Neural progenitor cell (in vitro differentiated cells): ENCODE results near the gene IFRD1. TPM values are rescaled to one million over a fixed set of nuclear protein-coding genes. Genes with fewer than 3 reads are reported as not detected.

Source experiments
- DNase-seq: peaks from one replicate; pipeline ENCODE4 v3.0.0-alpha.2; 2016; ENCODE audit warnings: low spot score
- H2AFZ ChIP-seq: fragments of 200-600 bp; sonication (generic); replicated peaks from 2 replicates; pipeline ENCODE4 v1.6.1; 2016; ENCODE audit warnings: antibody characterized with exemption
- H3F3A ChIP-seq: fragments of 200-600 bp; sonication (generic); 2 replicates; pipeline ENCODE4 v1.6.1; 2016; ENCODE audit warnings: antibody characterized with exemption, low read depth
- H3K27ac ChIP-seq: fragments of 200-600 bp; sonication (generic); 2 replicates; pipeline ENCODE4 v1.5.1; 2016; ENCODE audit warnings: mild to moderate bottlenecking
- H3K27me3 ChIP-seq: fragments of 200-600 bp; sonication (generic); 2 replicates; pipeline ENCODE4 v1.6.1; 2016; ENCODE audit warnings: mild to moderate bottlenecking, moderate library complexity
- H3K36me3 ChIP-seq: fragments of 200-600 bp; sonication (generic); 2 replicates; pipeline ENCODE4 v1.5.1; 2016
- H3K4me1 ChIP-seq: fragments of 200-600 bp; sonication (generic); 2 replicates; pipeline ENCODE4 v1.6.1; 2016; ENCODE audit warnings: mixed run types
- H3K4me2 ChIP-seq: fragments of 200-600 bp; sonication (generic); 2 replicates; pipeline ENCODE4 v1.6.1; 2016
- H3K4me3 ChIP-seq: fragments of 200-600 bp; sonication (generic); 2 replicates; pipeline ENCODE4 v1.5.1; 2016
- H3K79me2 ChIP-seq: fragments of 200-600 bp; sonication (generic); 2 replicates; pipeline ENCODE4 v1.6.1; 2016; ENCODE audit warnings: low read depth
- H3K9ac ChIP-seq: fragments of 200-600 bp; sonication (generic); 2 replicates; pipeline ENCODE4 v1.6.1; 2016
- H3K9me3 ChIP-seq: fragments of 200-600 bp; sonication (generic); 2 replicates; pipeline ENCODE4 v1.5.1; 2016; ENCODE audit warnings: low read depth
- H4K20me1 ChIP-seq: fragments of 200-600 bp; sonication (generic); 2 replicates; pipeline ENCODE4 v1.6.1; 2016; ENCODE audit warnings: low read depth
- H3K27ac Mint-ChIP-seq: 3 replicates; pipeline ENCODE4 v1.8.0; 2021; ENCODE audit warnings: mixed read lengths
- H3K27me3 Mint-ChIP-seq: 2 replicates; pipeline ENCODE4 v1.8.0; 2022; ENCODE audit warnings: low read depth, mild to moderate bottlenecking, inconsistent platforms, moderate library complexity, mixed read lengths; ENCODE audit not compliant: insufficient read depth
- H3K36me3 Mint-ChIP-seq: 3 replicates; pipeline ENCODE4 v1.8.0; 2021; ENCODE audit warnings: mixed read lengths
- H3K4me1 Mint-ChIP-seq: 3 replicates; pipeline ENCODE4 v1.8.0; 2021; ENCODE audit warnings: mixed read lengths
- H3K4me3 Mint-ChIP-seq: 3 replicates; pipeline ENCODE4 v1.8.0; 2021; ENCODE audit warnings: mild to moderate bottlenecking, moderate library complexity, mixed read lengths
- H3K9me3 Mint-ChIP-seq: 3 replicates; pipeline ENCODE4 v1.8.0; 2020; ENCODE audit warnings: mixed read lengths
- CTCF ChIP-seq: fragments of 200-600 bp; sonication (generic); IDR thresholded peaks from 2 replicates; pipeline ENCODE4 v1.5.1; 2017; ENCODE audit warnings: antibody characterized with exemption, mild to moderate bottlenecking
- EZH2 ChIP-seq: fragments of 200-600 bp; sonication (generic); IDR thresholded peaks from 2 replicates; pipeline ENCODE4 v1.6.1; 2017; ENCODE audit warnings: antibody characterized with exemption, mild to moderate bottlenecking, moderate library complexity
- EZH2phosphoT487 ChIP-seq: fragments of 200-600 bp; sonication (generic); IDR thresholded peaks from 2 replicates; pipeline ENCODE4 v1.6.1; 2017; ENCODE audit warnings: antibody characterized with exemption
- total RNA-seq: library from RNA; depleted of rRNA; stranded (reverse); fragments of >200 nt; gene quantifications from 2 replicates; pipeline ENCODE4 v1.2.3, GENCODE V29; 2015; ENCODE audit warnings: low replicate concordance

The IFRD1 gene
- total RNA-seq, 1 donor from 2014 or later, result 110 TPM

- DNase-seq, result no peak
- Mint-ChIP-seq H3K36me3 (no peaks in the 10 kb centered on the region), H3K4me3 (no peak overlapping the region), H3K4me1 (peaks cover 10% of the 10 kb centered on the region), H3K27ac (no peak overlapping the region), H3K9me3 (no peaks in the 10 kb centered on the region), H3K27me3 (peaks cover 4% of the 10 kb centered on the region)
- H3F3A ChIP-seq, result peaks cover 3% of the 10 kb centered on the region
- no peaks in the 10 kb centered on the region for H3K9me3 ChIP-seq
- H3K4me3 ChIP-seq, result no peak overlapping the region
- H3K4me1 ChIP-seq, result peaks cover 2% of the 10 kb centered on the region
- H3K4me2 ChIP-seq, result no peak overlapping the region
- no peak overlapping the region for H3K27ac ChIP-seq
- peaks cover 6% of the 10 kb centered on the region for H3K79me2 ChIP-seq
- no peaks in the 10 kb centered on the region for H4K20me1 ChIP-seq
- no peak overlapping the region for H2AFZ ChIP-seq
- H3K27me3 ChIP-seq, result no peaks in the 10 kb centered on the region
- TF ChIP-seq EZH2phosphoT487, result no peak
- TF ChIP-seq CTCF, result no peak
- H3K9ac ChIP-seq, result no peak overlapping the region
- H3K36me3 ChIP-seq, result no peaks in the 10 kb centered on the region
Measured at GRCh38 chr7:112446431-112446830, 3.8 kb upstream of the IFRD1 start.

DNA sequence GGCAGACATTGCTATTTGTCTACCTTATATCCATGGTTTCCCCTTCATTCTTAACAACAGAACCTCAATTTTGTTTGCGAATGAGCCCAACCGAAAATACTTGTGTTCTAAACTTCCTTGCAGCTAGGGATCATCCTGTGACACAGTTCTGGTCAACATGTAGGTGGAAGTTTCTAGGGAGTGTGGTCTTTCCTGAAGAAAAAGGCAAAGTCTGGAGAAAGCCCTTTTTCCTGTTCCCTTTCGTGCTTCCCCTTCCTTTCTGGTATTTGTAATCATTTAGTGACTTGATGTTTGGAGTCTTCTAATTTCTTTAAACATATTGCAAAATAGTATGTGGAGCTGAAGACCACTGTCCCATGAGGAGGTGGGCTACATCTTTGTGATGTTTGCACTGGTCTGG lies 2.9 kb upstream of the IFRD1 start:
- Histone ChIP-seq H3K9ac (no peak overlapping the region), H3K79me2 (peaks cover 16% of the 10 kb centered on the region), H3F3A (peaks cover 12% of the 10 kb centered on the region), H3K4me1 (peaks cover 2% of the 10 kb centered on the region), H3K9me3 (no peaks in the 10 kb centered on the region), H3K27ac (no peak overlapping the region), H3K36me3 (no peaks in the 10 kb centered on the region), H4K20me1 (no peaks in the 10 kb centered on the region), H3K4me2 (no peak overlapping the region), H3K4me3 (no peak overlapping the region), H3K27me3 (no peaks in the 10 kb centered on the region), H2AFZ (no peak overlapping the region)
- DNase-seq, result no peak
- peaks cover 4% of the 10 kb centered on the region for H3K27me3 Mint-ChIP-seq
- no peaks in the 10 kb centered on the region for H3K9me3 Mint-ChIP-seq
- peaks cover 18% of the 10 kb centered on the region for H3K4me1 Mint-ChIP-seq
- H3K36me3 Mint-ChIP-seq, result no peaks in the 10 kb centered on the region
- H3K27ac Mint-ChIP-seq, result no peak overlapping the region
- H3K4me3 Mint-ChIP-seq, result no peak overlapping the region
- no peak for TF ChIP-seq CTCF
- TF ChIP-seq EZH2, result no peak
- no peak for TF ChIP-seq EZH2phosphoT487

- no peak overlapping the region for H3K27ac Mint-ChIP-seq
- Histone ChIP-seq H3K27ac (no peak overlapping the region), H3K36me3 (no peaks in the 10 kb centered on the region), H3K27me3 (no peaks in the 10 kb centered on the region), H3F3A (peaks cover 12% of the 10 kb centered on the region), H2AFZ (no peak overlapping the region), H4K20me1 (peaks cover 8% of the 10 kb centered on the region), H3K4me2 (no peak overlapping the region), H3K4me1 (peaks cover 11% of the 10 kb centered on the region), H3K79me2 (peaks cover 26% of the 10 kb centered on the region), H3K9me3 (no peaks in the 10 kb centered on the region), H3K9ac (no peak overlapping the region), H3K4me3 (no peak overlapping the region)
- H3K4me1 Mint-ChIP-seq, result peaks cover 25% of the 10 kb centered on the region
- peaks cover 4% of the 10 kb centered on the region for H3K27me3 Mint-ChIP-seq
- DNase-seq, result no peak
- TF ChIP-seq EZH2, result no peak
- TF ChIP-seq EZH2phosphoT487, result no peak
- no peak for TF ChIP-seq CTCF
- no peaks in the 10 kb centered on the region for H3K9me3 Mint-ChIP-seq
- no peaks in the 10 kb centered on the region for H3K36me3 Mint-ChIP-seq
- H3K4me3 Mint-ChIP-seq, result peak overlapping the region; percentile 98
Measured at GRCh38 chr7:112448381-112448780, 1.9 kb upstream of the IFRD1 start.

GRCh38 chr7:112448891-112449290 lies 1.4 kb upstream of the IFRD1 start:
- Histone ChIP-seq H4K20me1 (peaks cover 14% of the 10 kb centered on the region), H3K79me2 (peaks cover 31% of the 10 kb centered on the region), H3K27me3 (no peaks in the 10 kb centered on the region), H2AFZ (no peak overlapping the region), H3K9me3 (no peaks in the 10 kb centered on the region), H3K4me1 (peaks cover 16% of the 10 kb centered on the region), H3K9ac (no peak overlapping the region), H3K4me3 (no peak overlapping the region), H3K27ac (no peak overlapping the region), H3F3A (peaks cover 12% of the 10 kb centered on the region), H3K4me2 (no peak overlapping the region), H3K36me3 (no peaks in the 10 kb centered on the region)
- H3K4me1 Mint-ChIP-seq, result peaks cover 29% of the 10 kb centered on the region
- H3K27me3 Mint-ChIP-seq, result peaks cover 4% of the 10 kb centered on the region
- H3K27ac Mint-ChIP-seq, result no peak overlapping the region
- H3K36me3 Mint-ChIP-seq, result no peaks in the 10 kb centered on the region
- DNase-seq, result no peak
- no peaks in the 10 kb centered on the region for H3K9me3 Mint-ChIP-seq
- peak overlapping the region; percentile 98 for H3K4me3 Mint-ChIP-seq
- no peak for TF ChIP-seq CTCF
